ENCODE measurements around the gene MAPK1.
"Not testable (repeated sequence)": the region's sequence is repeated elsewhere in the genome, so short reads cannot be mapped to it uniquely, and the experiment has no call there.

MAPK1 gene

DNA sequence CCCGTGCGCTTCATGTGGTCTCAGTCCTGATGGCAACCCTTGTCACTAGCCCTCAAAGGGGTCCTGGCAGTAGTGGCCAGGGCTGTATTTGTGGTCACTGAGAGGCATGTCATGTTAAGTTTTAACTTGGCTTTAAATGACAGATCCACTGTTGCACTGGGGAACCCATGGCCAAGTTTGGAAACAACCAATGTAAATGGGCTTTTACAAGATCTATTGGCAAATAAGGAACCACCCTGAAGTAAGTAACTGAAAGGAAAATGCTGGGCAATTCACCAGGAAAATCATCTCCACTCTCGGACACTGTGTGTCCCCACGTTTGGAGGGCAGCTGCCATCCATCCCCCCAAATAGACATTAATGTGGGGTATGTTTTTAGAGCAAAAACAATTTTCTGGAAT is 140.3 kb downstream of the MAPK1 start:
- H3K27ac ChIP-seq (ENCODE audit: extremely low read depth, low read depth, low read length): no peak overlapping the region

DNA sequence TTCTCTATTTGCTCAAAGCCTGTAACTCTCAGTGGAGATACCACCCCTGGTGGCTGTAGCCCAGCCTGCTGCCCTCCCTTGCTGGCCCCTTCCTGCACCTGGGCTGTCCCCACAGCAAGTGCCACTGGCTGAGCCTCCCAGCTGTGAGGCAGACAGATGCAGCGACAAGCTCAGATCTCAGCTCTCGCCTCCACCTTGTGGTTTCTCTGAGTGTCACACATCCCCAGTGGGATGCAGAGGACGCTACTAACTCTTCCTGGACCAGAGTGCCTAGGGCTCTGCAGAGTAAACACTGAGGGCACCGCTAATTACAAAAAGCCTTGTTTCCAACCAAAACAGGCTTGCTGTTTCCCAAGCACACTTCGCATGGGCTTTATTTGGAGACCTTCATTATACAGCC is 140.8 kb downstream of the MAPK1 start:
- Histone ChIP-seq H3K9me3 (ENCODE audit: control insufficient read depth, insufficient read depth, low read depth, low read length) (no peaks in the 10 kb centered on the region), H3K4me3 (ENCODE audit: low read depth, low read length) (no peak overlapping the region), H3K36me3 (ENCODE audit: control insufficient read depth in 2 of 2, insufficient read depth in 1 of 2, low read length in 2 of 2) (no peaks in the 10 kb centered on the region), H3K27ac (ENCODE audit: extremely low read depth, low read depth, low read length) (no peak overlapping the region), H3K4me1 (ENCODE audit: control insufficient read depth, insufficient read depth, low read length) (no peaks in the 10 kb centered on the region)
- peak; percentile 89 for TF ChIP-seq ZIC2 (tag by site-specific recombination; IDR thresholded peaks at IDR 0.05)
- TF ChIP-seq, protein P1, sequence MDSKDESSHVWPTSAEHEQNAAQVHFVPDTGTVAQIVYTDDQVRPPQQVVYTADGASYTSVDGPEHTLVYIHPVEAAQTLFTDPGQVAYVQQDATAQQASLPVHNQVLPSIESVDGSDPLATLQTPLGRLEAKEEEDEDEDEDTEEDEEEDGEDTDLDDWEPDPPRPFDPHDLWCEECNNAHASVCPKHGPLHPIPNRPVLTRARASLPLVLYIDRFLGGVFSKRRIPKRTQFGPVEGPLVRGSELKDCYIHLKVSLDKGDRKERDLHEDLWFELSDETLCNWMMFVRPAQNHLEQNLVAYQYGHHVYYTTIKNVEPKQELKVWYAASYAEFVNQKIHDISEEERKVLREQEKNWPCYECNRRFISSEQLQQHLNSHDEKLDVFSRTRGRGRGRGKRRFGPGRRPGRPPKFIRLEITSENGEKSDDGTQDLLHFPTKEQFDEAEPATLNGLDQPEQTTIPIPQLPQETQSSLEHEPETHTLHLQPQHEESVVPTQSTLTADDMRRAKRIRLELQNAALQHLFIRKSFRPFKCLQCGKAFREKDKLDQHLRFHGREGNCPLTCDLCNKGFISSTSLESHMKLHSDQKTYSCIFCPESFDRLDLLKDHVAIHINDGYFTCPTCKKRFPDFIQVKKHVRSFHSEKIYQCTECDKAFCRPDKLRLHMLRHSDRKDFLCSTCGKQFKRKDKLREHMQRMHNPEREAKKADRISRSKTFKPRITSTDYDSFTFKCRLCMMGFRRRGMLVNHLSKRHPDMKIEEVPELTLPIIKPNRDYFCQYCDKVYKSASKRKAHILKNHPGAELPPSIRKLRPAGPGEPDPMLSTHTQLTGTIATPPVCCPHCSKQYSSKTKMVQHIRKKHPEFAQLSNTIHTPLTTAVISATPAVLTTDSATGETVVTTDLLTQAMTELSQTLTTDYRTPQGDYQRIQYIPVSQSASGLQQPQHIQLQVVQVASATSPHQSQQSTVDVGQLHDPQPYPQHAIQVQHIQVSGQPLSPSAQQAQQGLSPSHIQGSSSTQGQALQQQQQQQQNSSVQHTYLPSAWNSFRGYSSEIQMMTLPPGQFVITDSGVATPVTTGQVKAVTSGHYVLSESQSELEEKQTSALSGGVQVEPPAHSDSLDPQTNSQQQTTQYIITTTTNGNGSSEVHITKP (tag by site-specific recombination; IDR thresholded peaks at IDR 0.05): peak; percentile 42
- TF ChIP-seq, protein P2, sequence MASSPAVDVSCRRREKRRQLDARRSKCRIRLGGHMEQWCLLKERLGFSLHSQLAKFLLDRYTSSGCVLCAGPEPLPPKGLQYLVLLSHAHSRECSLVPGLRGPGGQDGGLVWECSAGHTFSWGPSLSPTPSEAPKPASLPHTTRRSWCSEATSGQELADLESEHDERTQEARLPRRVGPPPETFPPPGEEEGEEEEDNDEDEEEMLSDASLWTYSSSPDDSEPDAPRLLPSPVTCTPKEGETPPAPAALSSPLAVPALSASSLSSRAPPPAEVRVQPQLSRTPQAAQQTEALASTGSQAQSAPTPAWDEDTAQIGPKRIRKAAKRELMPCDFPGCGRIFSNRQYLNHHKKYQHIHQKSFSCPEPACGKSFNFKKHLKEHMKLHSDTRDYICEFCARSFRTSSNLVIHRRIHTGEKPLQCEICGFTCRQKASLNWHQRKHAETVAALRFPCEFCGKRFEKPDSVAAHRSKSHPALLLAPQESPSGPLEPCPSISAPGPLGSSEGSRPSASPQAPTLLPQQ (tag by site-specific recombination; IDR thresholded peaks at IDR 0.05): no peak
- no peak for TF ChIP-seq ZNF561 (tag by site-specific recombination; IDR thresholded peaks at IDR 0.05; ENCODE audit: borderline replicate concordance)
- no peak for TF ChIP-seq ZNF132 (tag by site-specific recombination; IDR thresholded peaks at IDR 0.05; ENCODE audit: borderline replicate concordance)
- peak; percentile 38 for TF ChIP-seq ZNF654 (tag by site-specific recombination; IDR thresholded peaks at IDR 0.05; ENCODE audit: low read depth)
- TF ChIP-seq, protein P3, sequence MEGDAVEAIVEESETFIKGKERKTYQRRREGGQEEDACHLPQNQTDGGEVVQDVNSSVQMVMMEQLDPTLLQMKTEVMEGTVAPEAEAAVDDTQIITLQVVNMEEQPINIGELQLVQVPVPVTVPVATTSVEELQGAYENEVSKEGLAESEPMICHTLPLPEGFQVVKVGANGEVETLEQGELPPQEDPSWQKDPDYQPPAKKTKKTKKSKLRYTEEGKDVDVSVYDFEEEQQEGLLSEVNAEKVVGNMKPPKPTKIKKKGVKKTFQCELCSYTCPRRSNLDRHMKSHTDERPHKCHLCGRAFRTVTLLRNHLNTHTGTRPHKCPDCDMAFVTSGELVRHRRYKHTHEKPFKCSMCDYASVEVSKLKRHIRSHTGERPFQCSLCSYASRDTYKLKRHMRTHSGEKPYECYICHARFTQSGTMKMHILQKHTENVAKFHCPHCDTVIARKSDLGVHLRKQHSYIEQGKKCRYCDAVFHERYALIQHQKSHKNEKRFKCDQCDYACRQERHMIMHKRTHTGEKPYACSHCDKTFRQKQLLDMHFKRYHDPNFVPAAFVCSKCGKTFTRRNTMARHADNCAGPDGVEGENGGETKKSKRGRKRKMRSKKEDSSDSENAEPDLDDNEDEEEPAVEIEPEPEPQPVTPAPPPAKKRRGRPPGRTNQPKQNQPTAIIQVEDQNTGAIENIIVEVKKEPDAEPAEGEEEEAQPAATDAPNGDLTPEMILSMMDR (tag by site-specific recombination; IDR thresholded peaks at IDR 0.05): peak; percentile 63
- no peak for TF ChIP-seq ZNF133 (tag by site-specific recombination; IDR thresholded peaks at IDR 0.05)
- POLR2A ChIA-PET: interaction anchor here (1.0 kb wide), 1 partner anchor 28 kb away, joined by 4 read pairs; no protein-coding TSS in a partner anchor
- CTCF ChIA-PET: interaction anchor here (0.5 to 3.3 kb wide), 8 partner anchors 12 to 226 kb away, joined by 3 to 22 read pairs (median 4); partner anchors contain the start of gene PPM1F

More for the DNA sequence above, 140.3 kb downstream of the MAPK1 start:
- POLR2A ChIA-PET: interaction anchor here (1.0 kb wide), 1 partner anchor 29 kb away, joined by 4 read pairs; no protein-coding TSS in a partner anchor
- CTCF ChIA-PET: interaction anchor here (1.0 to 3.3 kb wide), 3 partner anchors 15 to 211 kb away, joined by 3 to 22 read pairs (median 6); no protein-coding TSS in a partner anchor
- Histone ChIP-seq H3K4me3 (ENCODE audit: low read depth, low read length) (no peak overlapping the region), H3K9me3 (ENCODE audit: control insufficient read depth, insufficient read depth, low read depth, low read length) (no peaks in the 10 kb centered on the region), H3K4me1 (ENCODE audit: control insufficient read depth, insufficient read depth, low read length) (no peaks in the 10 kb centered on the region), H3K36me3 (ENCODE audit: control insufficient read depth in 2 of 2, insufficient read depth in 1 of 2, low read length in 2 of 2) (no peaks in the 10 kb centered on the region)
- TF ChIP-seq GLIS1 (tag by site-specific recombination; IDR thresholded peaks at IDR 0.05): no peak
- TF ChIP-seq ZNF433 (tag by site-specific recombination; IDR thresholded peaks at IDR 0.05; ENCODE audit: low read depth): no peak
- TF ChIP-seq ZBTB8A (tag by site-specific recombination; IDR thresholded peaks at IDR 0.05): no peak

DNA sequence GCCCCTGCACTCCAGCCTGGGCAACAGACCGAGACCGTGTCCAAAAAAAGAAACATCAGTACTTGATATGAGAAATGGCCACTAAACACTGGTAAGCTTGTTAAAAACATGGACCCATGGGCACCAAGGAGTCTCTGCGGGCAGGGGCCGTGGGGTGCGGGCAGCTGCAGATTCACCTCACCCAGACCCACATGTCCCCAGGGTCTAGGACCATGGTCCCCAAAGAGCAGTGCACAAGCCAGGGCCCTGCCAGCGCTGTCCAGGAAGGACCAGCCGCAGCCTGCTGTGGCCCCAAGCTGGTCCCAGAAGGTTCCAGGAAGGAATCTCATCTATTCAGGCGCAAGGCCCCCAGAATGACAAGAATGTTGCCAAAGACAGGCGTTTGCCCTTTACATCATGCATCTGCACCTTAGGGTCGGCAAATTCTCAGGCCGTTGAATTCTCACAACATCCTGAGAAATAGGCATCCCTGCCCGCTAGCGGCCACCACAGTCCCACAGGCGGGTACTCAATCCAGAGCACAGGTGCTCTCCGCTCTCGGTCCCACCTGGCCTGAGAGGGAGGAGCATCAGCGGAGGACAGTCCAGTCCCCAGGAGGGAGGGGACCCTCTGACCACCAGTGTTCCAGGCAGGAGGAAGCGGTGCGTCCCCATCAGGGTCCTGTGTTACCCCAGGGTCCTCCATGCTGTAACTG is 141.3 kb downstream of the MAPK1 start:
- TF ChIP-seq ZBTB21 (tag by site-specific recombination; IDR thresholded peaks at IDR 0.05) (no peak), ZNF10 (tag by site-specific recombination; IDR thresholded peaks at IDR 0.05) (no peak), ZNF623 (tag by site-specific recombination; IDR thresholded peaks at IDR 0.05) (no peak), ZNF76 (tag by site-specific recombination; IDR thresholded peaks at IDR 0.05; ENCODE audit: borderline replicate concordance, low read depth) (no peak), MZF1 (tag by site-specific recombination; IDR thresholded peaks at IDR 0.05; ENCODE audit: borderline replicate concordance) (no peak)
- TF ChIP-seq, protein P4, sequence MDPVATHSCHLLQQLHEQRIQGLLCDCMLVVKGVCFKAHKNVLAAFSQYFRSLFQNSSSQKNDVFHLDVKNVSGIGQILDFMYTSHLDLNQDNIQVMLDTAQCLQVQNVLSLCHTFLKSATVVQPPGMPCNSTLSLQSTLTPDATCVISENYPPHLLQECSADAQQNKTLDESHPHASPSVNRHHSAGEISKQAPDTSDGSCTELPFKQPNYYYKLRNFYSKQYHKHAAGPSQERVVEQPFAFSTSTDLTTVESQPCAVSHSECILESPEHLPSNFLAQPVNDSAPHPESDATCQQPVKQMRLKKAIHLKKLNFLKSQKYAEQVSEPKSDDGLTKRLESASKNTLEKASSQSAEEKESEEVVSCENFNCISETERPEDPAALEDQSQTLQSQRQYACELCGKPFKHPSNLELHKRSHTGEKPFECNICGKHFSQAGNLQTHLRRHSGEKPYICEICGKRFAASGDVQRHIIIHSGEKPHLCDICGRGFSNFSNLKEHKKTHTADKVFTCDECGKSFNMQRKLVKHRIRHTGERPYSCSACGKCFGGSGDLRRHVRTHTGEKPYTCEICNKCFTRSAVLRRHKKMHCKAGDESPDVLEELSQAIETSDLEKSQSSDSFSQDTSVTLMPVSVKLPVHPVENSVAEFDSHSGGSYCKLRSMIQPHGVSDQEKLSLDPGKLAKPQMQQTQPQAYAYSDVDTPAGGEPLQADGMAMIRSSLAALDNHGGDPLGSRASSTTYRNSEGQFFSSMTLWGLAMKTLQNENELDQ (tag by site-specific recombination; IDR thresholded peaks at IDR 0.05; ENCODE audit: low read depth): no peak
- no peaks in the 10 kb centered on the region for H3K4me1 ChIP-seq (ENCODE audit: control insufficient read depth, insufficient read depth, low read length)
- no peak overlapping the region for H3K27ac ChIP-seq (ENCODE audit: extremely low read depth, low read depth, low read length)
- H3K36me3 ChIP-seq (ENCODE audit: control insufficient read depth in 2 of 2, insufficient read depth in 1 of 2, low read length in 2 of 2): no peaks in the 10 kb centered on the region
- H3K9me3 ChIP-seq (ENCODE audit: control insufficient read depth, insufficient read depth, low read depth, low read length): no peaks in the 10 kb centered on the region
- H3K4me3 ChIP-seq (ENCODE audit: low read depth, low read length): no peak overlapping the region
- CTCF ChIA-PET: interaction anchor here (0.5 to 3.3 kb wide), 11 partner anchors 11 to 771 kb away, joined by 3 to 22 read pairs (median 3); partner anchors contain the start of gene PPM1F
- POLR2A ChIA-PET: interaction anchor here (1.0 kb wide), 1 partner anchor 28 kb away, joined by 4 read pairs; no protein-coding TSS in a partner anchor

DNA sequence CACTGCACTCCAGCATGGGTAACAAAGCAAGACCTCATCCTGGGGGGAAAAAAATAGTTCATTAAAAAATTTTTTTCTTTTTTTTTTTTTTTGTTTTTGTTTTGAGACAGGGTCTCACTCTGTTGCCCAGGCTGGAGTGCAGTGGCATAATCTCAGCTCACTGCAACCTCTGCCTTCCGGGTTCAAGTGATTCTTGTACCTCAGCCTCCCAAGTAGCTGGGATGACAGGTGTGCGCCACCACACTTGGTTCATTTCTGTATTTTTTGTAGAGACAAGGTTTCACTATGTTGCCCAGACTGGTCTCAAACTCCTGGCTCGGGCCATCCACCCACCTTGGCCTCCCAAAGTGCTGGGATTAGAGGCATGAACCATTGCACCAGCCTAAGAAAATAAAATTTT is 142.9 kb downstream of the MAPK1 start:
- H3K27ac ChIP-seq (ENCODE audit: extremely low read depth, low read depth, low read length); H3K36me3 ChIP-seq (ENCODE audit: control insufficient read depth in 2 of 2, insufficient read depth in 1 of 2, low read length in 2 of 2); H3K4me3 ChIP-seq (ENCODE audit: low read depth, low read length); H3K9me3 ChIP-seq (ENCODE audit: control insufficient read depth, insufficient read depth, low read depth, low read length); POLR2A ChIA-PET; H3K4me1 ChIP-seq (ENCODE audit: control insufficient read depth, insufficient read depth, low read length): not testable (repeated sequence)
- CTCF ChIA-PET: interaction anchor here (1.0 to 3.3 kb wide), 3 partner anchors 17 to 214 kb away, joined by 4 to 22 read pairs (median 5); no protein-coding TSS in a partner anchor

Measured in HEK293 (cell line).